ENCODE measurements around the gene CRYBG2. TPM values are rescaled to one million over a fixed set of nuclear protein-coding genes. Genes with fewer than 3 reads are reported as not detected.

Gene CRYBG2
- total and polyA plus RNA-seq, 4 donors = 0.37 to 7.7 (median 2.7) TPM

GRCh38 chr1:26352338-26352679 lies 1.6 kb downstream of the CRYBG2 start:
- Histone ChIP-seq H3K36me3 (ENCODE audit: control insufficient read depth in 4 of 4, insufficient read depth in 4 of 4, low read length in 4 of 4) (no peaks in the 10 kb centered on the region), H3K27me3 (ENCODE audit: control insufficient read depth in 3 of 3, insufficient read depth in 3 of 3, low read length in 2 of 3) (peaks cover 0 to 2% (median 0%) of the 10 kb centered on the region in 3 donors), H3K4me3 (no peak overlapping the region), H3K9ac (ENCODE audit: insufficient read depth in 1 of 2, low read length in 2 of 2) (no peak overlapping the region), H3K9me3 (ENCODE audit: control insufficient read depth in 4 of 4, insufficient read depth in 3 of 4, low read length in 3 of 4) (no peaks in the 10 kb centered on the region), H3K27ac (ENCODE audit: low read depth in 1 of 2, low read length in 1 of 2) (no peak overlapping the region), H3K4me1 (ENCODE audit: control insufficient read depth in 5 of 5, insufficient read depth in 5 of 5, low read length in 5 of 5) (peaks cover 0 to 11% (median 0%) of the 10 kb centered on the region in 5 donors)
- ATAC-seq (ENCODE audit: insufficient read depth, low FRiP score) (no peak), DNase-seq (no peak)
- no peak for TF ChIP-seq CTCF (IDR thresholded peaks at IDR 0.05; ENCODE audit: control extremely low read depth, extremely low read depth)
- WGBS, 2 donors = 89 to 91% methylated on average over 5 of the region's 5 CpGs

GRCh38 chr1:26351590-26352337 lies 2.2 kb downstream of the CRYBG2 start:
- no peaks in the 10 kb centered on the region for H3K36me3 ChIP-seq (ENCODE audit: control insufficient read depth in 4 of 4, insufficient read depth in 4 of 4, low read length in 4 of 4)
- ATAC-seq (ENCODE audit: insufficient read depth, low FRiP score) (peak; percentile 24), DNase-seq (no peak)
- TF ChIP-seq CTCF (IDR thresholded peaks at IDR 0.05; ENCODE audit: control extremely low read depth, extremely low read depth) = no peak
- whole genome bisulfite sequencing, 2 donors = 85 to 91% methylated on average over 12 of the region's 12 CpGs
- H3K27me3 ChIP-seq (ENCODE audit: control insufficient read depth in 3 of 3, insufficient read depth in 3 of 3, low read length in 2 of 3) = peaks cover 0 to 2% (median 0%) of the 10 kb centered on the region in 3 donors
- peaks cover 0 to 11% (median 0%) of the 10 kb centered on the region in 5 donors for H3K4me1 ChIP-seq (ENCODE audit: control insufficient read depth in 5 of 5, insufficient read depth in 5 of 5, low read length in 5 of 5)
- no peak overlapping the region for H3K9ac ChIP-seq (ENCODE audit: insufficient read depth in 1 of 2, low read length in 2 of 2)
- H3K4me3 ChIP-seq = no peak overlapping the region
- no peak overlapping the region for H3K27ac ChIP-seq (ENCODE audit: low read depth in 1 of 2, low read length in 1 of 2)
- H3K9me3 ChIP-seq (ENCODE audit: control insufficient read depth in 4 of 4, insufficient read depth in 3 of 4, low read length in 3 of 4) = no peaks in the 10 kb centered on the region

DNA sequence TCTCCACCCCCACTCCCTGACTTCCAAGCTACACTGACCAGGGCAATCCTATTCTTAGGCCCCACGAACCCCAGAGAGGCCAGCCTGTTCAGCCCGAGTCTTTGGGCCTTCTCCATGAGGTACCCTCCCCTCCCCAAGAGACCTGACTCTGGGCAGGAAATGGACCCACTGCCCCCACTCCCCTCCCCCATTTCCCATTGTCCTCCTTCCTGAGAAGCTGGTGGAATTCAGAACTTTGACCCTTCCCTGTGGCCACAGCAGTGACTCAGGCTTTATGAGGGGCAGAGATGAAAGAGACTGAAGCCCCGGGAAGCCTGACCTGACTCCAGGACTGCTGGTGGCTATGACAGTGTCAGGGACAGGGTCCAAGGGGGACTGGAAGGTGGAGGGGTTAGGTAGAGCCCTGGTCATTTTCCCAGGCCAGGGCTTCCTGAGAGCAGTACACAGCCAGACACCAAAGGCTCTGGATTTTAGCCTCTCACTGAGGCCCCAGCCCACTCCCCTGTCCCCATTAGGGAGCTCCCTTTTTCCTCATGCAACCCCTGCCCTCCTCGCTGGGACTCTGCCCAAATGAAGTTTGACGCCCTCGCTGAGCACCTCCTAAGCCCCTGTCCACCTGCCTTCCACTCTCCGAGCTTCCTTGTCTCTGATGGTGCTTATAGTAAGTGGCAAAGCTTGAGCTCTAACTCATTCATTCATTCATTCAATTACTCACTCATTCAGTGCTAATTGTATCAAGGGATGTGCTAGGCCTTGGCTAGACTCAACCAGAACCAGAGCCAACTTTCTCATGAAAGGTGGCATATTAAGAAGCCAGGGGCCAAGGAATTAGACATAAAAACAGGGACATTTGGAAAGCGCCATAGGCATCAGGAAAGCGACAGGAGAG lies 3.0 kb downstream of the CRYBG2 start:
- ATAC-seq (ENCODE audit: insufficient read depth, low FRiP score) (no peak), DNase-seq (no peak)
- H3K36me3 ChIP-seq (ENCODE audit: control insufficient read depth in 4 of 4, insufficient read depth in 4 of 4, low read length in 4 of 4) = no peaks in the 10 kb centered on the region
- 85 to 88% methylated on average over 9 of the region's 9 CpGs for WGBS, 2 donors
- H3K9ac ChIP-seq (ENCODE audit: insufficient read depth in 1 of 2, low read length in 2 of 2) = no peak overlapping the region
- peaks cover 0 to 11% (median 0%) of the 10 kb centered on the region in 5 donors for H3K4me1 ChIP-seq (ENCODE audit: control insufficient read depth in 5 of 5, insufficient read depth in 5 of 5, low read length in 5 of 5)
- H3K4me3 ChIP-seq = no peak overlapping the region
- H3K27me3 ChIP-seq (ENCODE audit: control insufficient read depth in 3 of 3, insufficient read depth in 3 of 3, low read length in 2 of 3) = no peaks in the 10 kb centered on the region
- H3K27ac ChIP-seq (ENCODE audit: low read depth in 1 of 2, low read length in 1 of 2) = peak overlapping the region in 1 of 2 donors; percentile 27
- no peaks in the 10 kb centered on the region for H3K9me3 ChIP-seq (ENCODE audit: control insufficient read depth in 4 of 4, insufficient read depth in 3 of 4, low read length in 3 of 4)
- TF ChIP-seq CTCF (IDR thresholded peaks at IDR 0.05; ENCODE audit: control extremely low read depth, extremely low read depth) = no peak

Data from lung (tissue), 12 donors.